ENCODE results near the gene SIK2. TPM values are rescaled to one million over a fixed set of nuclear protein-coding genes. Genes with fewer than 3 reads are reported as not detected.
A peak's percentile ranks its signal among the peaks of the same experiment; 100 is the strongest.

Gene SIK2
- total and polyA plus RNA-seq, 2 donors (not counting 3 experiments of a cell fraction or from before 2014, with no cell fraction given) = 14.6 to 17.1 TPM

- ChIA-PET POLR2A (interaction anchor here (1.0 kb wide), 1 partner anchor 31 kb away, joined by 5 read pairs; the partner anchor contains the start of gene PPP2R1B), CTCF (interaction anchor here (0.8 to 3.3 kb wide), 6 partner anchors 17 to 133 kb away, joined by 3 to 35 read pairs (median 4); partner anchors contain the start of gene PPP2R1B)
- H3K9me3 ChIP-seq (replicated peaks; ENCODE audit: control insufficient read depth, insufficient read depth, low read length) = no peaks in the 10 kb centered on the region
- peak; percentile 98 for DNase-seq (ENCODE audit: low read depth, low spot score)
- no peaks in the 10 kb centered on the region for H3K9me1 ChIP-seq (replicated peaks; ENCODE audit: control insufficient read depth, extremely low read depth, insufficient read depth, low read length)
- no peaks in the 10 kb centered on the region for H4K20me1 ChIP-seq (replicated peaks; ENCODE audit: control insufficient read depth, extremely low read depth, insufficient read depth, low read length)
- H3K4me3 ChIP-seq (replicated peaks in 1 of 3; ENCODE audit: insufficient read depth in 1 of 3, low read depth in 1 of 3, low read length in 3 of 3) = no peak overlapping the region
- TF ChIP-seq MYC (IDR thresholded peaks at IDR 0.05; ENCODE audit: low read depth, low read length) = no peak
- TF ChIP-seq EZH2 (IDR thresholded peaks at IDR 0.05; ENCODE audit: borderline replicate concordance, low read depth, low read length, severe bottlenecking) = no peak
- TF ChIP-seq FOS (IDR thresholded peaks at IDR 0.05; ENCODE audit: borderline replicate concordance, insufficient read depth, low read length) = peak; percentile 57
- TF ChIP-seq POLR2A (IDR thresholded peaks at IDR 0.05; ENCODE audit: low read depth, low read length) = peak; percentile 67
- no peak for TF ChIP-seq CTCF (IDR thresholded peaks at IDR 0.05; ENCODE audit: extremely low read depth in 1 of 2, insufficient read depth in 1 of 2, low read depth in 1 of 2, low read length in 2 of 2)
- TF ChIP-seq JUN (IDR thresholded peaks at IDR 0.05; ENCODE audit: borderline replicate concordance, insufficient read depth, insufficient read length, low read depth) = peak; percentile 65
- TF ChIP-seq GATA2 (IDR thresholded peaks at IDR 0.05; ENCODE audit: insufficient read depth, insufficient read length, low read depth, low read length) = no peak
- TF ChIP-seq POLR2AphosphoS5 (IDR thresholded peaks at IDR 0.05; ENCODE audit: insufficient read depth, low read depth, low read length) = peak; percentile 60
- peak; percentile 37 for TF ChIP-seq MAX (IDR thresholded peaks at IDR 0.05; ENCODE audit: insufficient read depth, insufficient read length)
- no peaks in the 10 kb centered on the region for H3K79me2 ChIP-seq (ENCODE audit: control insufficient read depth, insufficient read depth, low read length)
- H3K27ac ChIP-seq (ENCODE audit: insufficient read depth, low read depth, low read length) = peak overlapping the region; percentile 85
- H3K9ac ChIP-seq (replicated peaks; ENCODE audit: extremely low read depth, insufficient read depth, low read length) = peak overlapping the region; percentile 72
- peak overlapping the region; percentile 34 for H3K4me2 ChIP-seq (ENCODE audit: insufficient read depth, low read length)
- peaks cover 59% of the 10 kb centered on the region for H3K4me1 ChIP-seq (ENCODE audit: control insufficient read depth, extremely low read depth, insufficient read depth, low read length)
- dilution Hi-C loops (cut with MboI; ENCODE audit: extremely low pct_ligation_motif_present, low sequenced_read_pairs) (no loop called here), intact Hi-C loops (cut with micrococcal nuclease) (loop anchor here (1.0 kb wide), 4 partner anchors 17 to 133 kb away; partner anchors contain the start of genes PPP2R1B and SIK2)
- no peak overlapping the region for H2AFZ ChIP-seq (ENCODE audit: low read depth, low read length)
- no peaks in the 10 kb centered on the region for H3K36me3 ChIP-seq (ENCODE audit: control insufficient read depth in 2 of 2, extremely low read depth in 1 of 2, insufficient read depth in 2 of 2, low read length in 2 of 2)
- H3K27me3 ChIP-seq (ENCODE audit: control insufficient read depth in 2 of 2, insufficient read depth in 2 of 2, low read length in 2 of 2) = no peaks in the 10 kb centered on the region
- FAIRE-seq = peak; percentile 96
- no TSS peak for BruUV-seq (replicated peaks)
Observed at GRCh38 chr11:111735262-111736116, 133.2 kb downstream of the SIK2 start.
